Activated naive CD8-positive, alpha-beta T cell treated with anti-CD3 and anti-CD28 coated beads, Interleukin-2, amount 10 ng/mL, durations not matched to agents 7 days and 5 days (primary cell): ENCODE measurements around the gene ZNF513. TPM values are rescaled to one million over a fixed set of nuclear protein-coding genes. Genes with fewer than 3 reads are reported as not detected.
"Not testable (repeated sequence)": the region's sequence is repeated elsewhere in the genome, so short reads cannot be mapped to it uniquely, and the experiment has no call there.

ENCODE experiments used
- ATAC-seq: fragments of 150-1000 bp; cut with Tn5 transposase; one replicate; pipeline ENCODE4 v1.10.0; 2021; ENCODE audit warnings: low read depth, moderate library complexity
- POLR2A ChIA-PET: fragments of 350-600 bp; sonication (Branson Sonifier 250); formaldehyde crosslinking; loops from one replicate; lab custom pipeline; 2021; ENCODE audit warnings: antibody characterized with exemption; lab: Charles Lee
- DNase-seq: peaks from one replicate; pipeline ENCODE4 v3.0.0; 2021
- H3K27ac Mint-ChIP-seq: one replicate; pipeline ENCODE4 v1.8.0; 2022; ENCODE audit warnings: mild to moderate bottlenecking, mixed read lengths
- H3K27me3 Mint-ChIP-seq: one replicate; pipeline ENCODE4 v1.8.0; 2022; ENCODE audit warnings: mild to moderate bottlenecking, moderate library complexity, mixed read lengths
- H3K36me3 Mint-ChIP-seq: one replicate; pipeline ENCODE4 v1.8.0; 2021; ENCODE audit warnings: mild to moderate bottlenecking, mixed read lengths
- H3K4me1 Mint-ChIP-seq: one replicate; pipeline ENCODE4 v1.8.0; 2021; ENCODE audit warnings: mixed read lengths
- H3K4me3 Mint-ChIP-seq: one replicate; pipeline ENCODE4 v1.8.0; 2022; ENCODE audit warnings: mild to moderate bottlenecking, moderate library complexity, mixed read lengths
- H3K9me3 Mint-ChIP-seq: one replicate; pipeline ENCODE4 v1.8.0; 2021; ENCODE audit warnings: mixed read lengths
- total RNA-seq, 2 experiments: library from RNA; stranded (reverse); gene quantifications; one replicate each; pipeline ENCODE4 v1.2.3, GENCODE V29; 2021

ZNF513 gene
- total RNA-seq, 2 experiments from 2014 or later, result 16.4 to 18.6 TPM

DNA sequence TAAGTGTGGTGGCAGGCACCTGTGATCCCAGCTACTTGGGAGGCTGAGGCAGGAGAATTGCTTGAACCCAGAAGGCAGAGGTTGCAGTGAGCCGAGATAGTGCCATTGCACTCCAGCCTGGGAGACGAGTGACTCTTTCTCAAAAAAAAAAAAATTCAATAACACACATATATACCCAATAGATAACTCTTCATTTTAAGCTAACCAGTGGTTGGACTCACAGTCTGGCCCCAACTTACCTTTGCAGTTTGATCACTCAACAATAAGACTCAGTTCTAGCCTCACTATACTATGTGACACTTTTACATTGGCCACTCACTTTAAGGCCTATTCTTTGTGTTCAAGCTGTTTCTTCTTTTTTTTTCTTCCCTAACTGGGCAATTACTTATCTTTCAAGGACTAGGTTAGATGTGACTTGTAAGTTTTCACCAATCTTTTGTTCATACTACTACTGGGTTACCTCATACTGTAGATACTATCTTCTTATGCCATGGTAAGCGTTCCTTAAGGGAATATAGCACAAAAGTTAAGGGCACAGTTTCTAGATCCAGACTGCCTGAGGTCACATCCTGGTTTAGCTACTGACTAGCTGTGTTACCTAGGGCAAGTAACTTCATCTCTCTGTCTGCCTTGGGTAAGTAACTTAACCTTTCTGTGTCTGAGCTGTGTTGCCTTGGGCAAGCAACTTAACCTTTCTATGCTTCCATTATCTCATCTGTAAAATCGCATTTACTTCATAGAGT is 17.7 kb downstream of the ZNF513 start:
- no peak for ATAC-seq
- POLR2A ChIA-PET, result interaction anchor here (0.7 to 1.4 kb wide), 2 partner anchors 11 to 455 kb away, joined by 3 to 4 read pairs; no protein-coding TSS in a partner anchor
- Mint-ChIP-seq H3K27ac (peak overlapping the region; percentile 1), H3K4me1 (peaks cover 11% of the 10 kb centered on the region), H3K27me3 (no peaks in the 10 kb centered on the region), H3K36me3 (peaks cover 16% of the 10 kb centered on the region), H3K9me3 (no peaks in the 10 kb centered on the region), H3K4me3 (no peak overlapping the region)
- no peak for DNase-seq

DNA sequence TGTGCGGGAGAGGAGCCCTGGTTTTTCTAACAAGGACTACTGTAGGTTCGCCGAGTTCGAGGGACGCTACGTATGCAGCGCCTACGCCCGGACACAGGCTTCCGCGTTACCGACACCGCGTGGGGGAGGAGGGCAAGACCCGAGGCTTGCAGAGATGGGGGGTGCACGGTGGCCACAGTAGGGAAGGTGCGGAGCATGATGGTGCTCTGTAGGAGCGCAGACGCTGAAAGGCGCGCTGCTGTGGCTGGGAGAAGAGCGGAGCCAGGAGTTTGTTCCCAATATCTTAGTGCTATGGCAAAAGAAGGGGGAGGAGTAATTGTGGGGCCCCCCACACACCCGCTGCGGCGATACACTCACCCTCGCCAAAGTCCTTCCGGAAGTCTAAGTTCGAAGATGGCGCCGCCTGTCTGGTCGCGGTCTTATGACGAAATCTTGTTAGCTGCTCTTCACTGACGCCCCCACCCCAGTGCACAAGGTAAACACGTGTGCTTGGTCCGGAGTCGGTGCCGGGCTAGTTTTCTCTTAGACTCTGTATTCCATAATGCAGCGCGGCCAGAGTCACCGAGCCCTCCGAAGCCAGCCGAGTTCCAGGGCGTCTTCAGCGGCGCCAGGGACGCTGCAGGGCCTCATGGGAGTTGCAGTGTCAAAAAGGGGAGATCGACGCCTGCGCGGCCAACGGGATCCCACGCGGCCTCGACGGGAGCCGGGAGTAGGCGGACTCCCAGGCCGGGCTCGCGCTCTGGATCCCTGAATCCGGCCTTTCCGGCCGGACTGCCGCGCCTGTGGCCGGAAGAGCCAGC is 24.0 kb downstream of the ZNF513 start, which contains the start of gene GTF3C2:
TSS of gene GTF3C2 (minus strand) at position 383 of the 800 bp plus-strand sequence. CDS start 13,210 bp downstream, outside the sequence.
- Mint-ChIP-seq H3K27me3 (no peaks in the 10 kb centered on the region), H3K9me3 (no peaks in the 10 kb centered on the region), H3K27ac (peak within 1 kb of the TSS; percentile 99), H3K36me3 (peaks cover 9% of the 10 kb centered on the region), H3K4me1 (peaks cover 34% of the 10 kb centered on the region), H3K4me3 (peak within 1 kb of the TSS; percentile 97)
- DNase-seq (peak; percentile 88), ATAC-seq (peak; percentile 80)
- POLR2A ChIA-PET, result interaction anchor here (0.7 to 2.9 kb wide), 8 partner anchors 9 to 306 kb away, joined by 3 to 48 read pairs (median 8); partner anchors contain the start of genes EIF2B4, MPV17, NRBP1 and PPM1G

DNA sequence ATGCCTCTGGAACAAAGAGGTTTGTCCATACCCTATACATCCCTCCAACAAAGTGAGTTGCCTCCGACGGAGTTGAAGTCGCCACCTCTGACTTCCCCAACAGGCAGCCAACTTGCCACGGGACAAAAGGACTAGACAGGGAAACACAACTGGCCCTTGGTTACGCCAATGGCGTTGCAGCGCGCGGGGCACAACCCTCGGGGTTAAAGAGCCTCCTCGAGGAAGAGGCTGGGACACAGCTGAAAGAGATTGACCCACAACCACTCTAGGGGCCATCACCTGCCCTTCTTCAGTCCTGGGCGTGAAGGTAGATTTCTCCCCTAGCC is 24.5 kb downstream of the ZNF513 start:
- H3K27ac Mint-ChIP-seq, result peak overlapping the region; percentile 99
- no peaks in the 10 kb centered on the region for H3K9me3 Mint-ChIP-seq
- ATAC-seq (peak; percentile 43), DNase-seq (no peak)
- peaks cover 37% of the 10 kb centered on the region for H3K4me1 Mint-ChIP-seq
- peaks cover 9% of the 10 kb centered on the region for H3K36me3 Mint-ChIP-seq
- no peaks in the 10 kb centered on the region for H3K27me3 Mint-ChIP-seq
- peak overlapping the region; percentile 97 for H3K4me3 Mint-ChIP-seq
- POLR2A ChIA-PET, result interaction anchor here (1.0 to 2.9 kb wide), 6 partner anchors 10 to 73 kb away, joined by 4 to 48 read pairs (median 11); partner anchors contain the start of genes EIF2B4, MPV17, NRBP1 and PPM1G

DNA sequence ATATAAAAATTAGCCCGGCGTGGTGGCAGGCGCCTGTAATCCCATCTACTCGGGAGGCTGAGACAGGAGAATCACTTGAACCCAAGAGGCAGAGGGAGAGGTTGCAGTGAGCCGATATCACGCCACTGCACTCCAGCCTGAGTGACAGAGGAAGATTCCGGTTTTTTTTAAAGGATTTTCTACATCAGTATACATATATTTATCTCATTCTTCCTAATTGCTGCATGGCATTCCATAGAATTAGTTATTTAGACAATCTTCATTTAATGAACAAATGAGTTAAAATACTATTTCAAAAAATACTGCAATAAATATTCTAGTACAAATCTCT is 26.0 kb downstream of the ZNF513 start:
- no peak for ATAC-seq
- POLR2A ChIA-PET, result interaction anchor here (0.6 to 2.9 kb wide), 6 partner anchors 9 to 309 kb away, joined by 3 to 9 read pairs (median 4); partner anchors contain the start of genes EIF2B4, MPV17, PPM1G and SNX17
- no peak overlapping the region for H3K27ac Mint-ChIP-seq

GRCh38 chr2:27353762-27354596 is 26.6 kb downstream of the ZNF513 start:
- POLR2A ChIA-PET, result interaction anchor here (0.6 to 2.9 kb wide), 8 partner anchors 8 to 309 kb away, joined by 3 to 9 read pairs (median 4); partner anchors contain the start of genes EIF2B4, MPV17, PPM1G and SNX17
- H3K4me3 Mint-ChIP-seq, result peak overlapping the region; percentile 51
- DNase-seq (no peak), ATAC-seq (no peak)
- peaks cover 41% of the 10 kb centered on the region for H3K4me1 Mint-ChIP-seq
- no peaks in the 10 kb centered on the region for H3K27me3 Mint-ChIP-seq
- H3K27ac Mint-ChIP-seq, result peak overlapping the region; percentile 52
- H3K36me3 Mint-ChIP-seq, result peaks cover 13% of the 10 kb centered on the region
- no peaks in the 10 kb centered on the region for H3K9me3 Mint-ChIP-seq

More for the DNA sequence above, 26.0 kb downstream of the ZNF513 start:
- H3K4me1 Mint-ChIP-seq, result peaks cover 41% of the 10 kb centered on the region
- no peaks in the 10 kb centered on the region for H3K27me3 Mint-ChIP-seq
- H3K4me3 Mint-ChIP-seq, result peak overlapping the region; percentile 51
- DNase-seq, result no peak
- peaks cover 11% of the 10 kb centered on the region for H3K36me3 Mint-ChIP-seq
- no peaks in the 10 kb centered on the region for H3K9me3 Mint-ChIP-seq

DNA sequence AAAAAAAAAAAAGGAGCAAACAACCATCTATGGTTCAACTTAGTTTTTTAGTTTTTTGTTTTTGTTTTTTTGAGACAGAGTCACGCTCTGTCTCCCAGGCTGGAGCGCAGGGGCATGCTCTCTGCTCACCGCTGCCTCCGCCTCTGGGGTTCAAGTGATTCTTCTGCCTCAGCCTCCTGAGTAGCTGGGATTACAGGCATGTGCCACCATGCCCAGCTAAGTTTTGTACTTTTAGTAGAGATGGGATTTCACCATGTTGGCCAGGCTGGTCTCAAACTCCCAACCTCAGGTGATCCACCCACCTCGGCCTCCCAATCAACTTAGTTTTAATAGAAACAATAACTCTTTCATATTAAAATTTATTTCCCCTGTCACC is 27.2 kb downstream of the ZNF513 start:
- H3K4me1 Mint-ChIP-seq, result peaks cover 38% of the 10 kb centered on the region
- not testable (repeated sequence) for H3K27me3 Mint-ChIP-seq, H3K4me3 Mint-ChIP-seq, DNase-seq, H3K27ac Mint-ChIP-seq, H3K9me3 Mint-ChIP-seq, ATAC-seq
- H3K36me3 Mint-ChIP-seq, result peaks cover 10% of the 10 kb centered on the region
- POLR2A ChIA-PET, result interaction anchor here (0.6 to 2.9 kb wide), 5 partner anchors 16 to 60 kb away, joined by 4 to 9 read pairs (median 6); partner anchors contain the start of genes EIF2B4, MPV17, PPM1G and SNX17

GRCh38 chr2:27351802-27352598 is 28.5 kb downstream of the ZNF513 start:
- POLR2A ChIA-PET, result interaction anchor here (1.0 to 2.9 kb wide), 6 partner anchors 10 to 276 kb away, joined by 3 to 9 read pairs (median 4); partner anchors contain the start of genes MPV17, PPM1G and ZNF513
- peak overlapping the region; percentile 64 for H3K27ac Mint-ChIP-seq
- peak overlapping the region; percentile 35 for H3K4me3 Mint-ChIP-seq
- no peaks in the 10 kb centered on the region for H3K9me3 Mint-ChIP-seq
- DNase-seq, result no peak
- peak; percentile 27 for ATAC-seq
- H3K27me3 Mint-ChIP-seq, result no peaks in the 10 kb centered on the region
- peaks cover 30% of the 10 kb centered on the region for H3K4me1 Mint-ChIP-seq
- H3K36me3 Mint-ChIP-seq, result peaks cover 14% of the 10 kb centered on the region

GRCh38 chr2:27350106-27350693 is 30.3 kb downstream of the ZNF513 start:
- peaks cover 19% of the 10 kb centered on the region for H3K36me3 Mint-ChIP-seq
- H3K27me3 Mint-ChIP-seq, result no peaks in the 10 kb centered on the region
- H3K4me3 Mint-ChIP-seq, result no peak overlapping the region
- no peak for ATAC-seq
- no peak overlapping the region for H3K27ac Mint-ChIP-seq
- no peak for DNase-seq
- POLR2A ChIA-PET, result interaction anchor here (0.6 to 0.7 kb wide), 2 partner anchors 20 to 1638 kb away, joined by 3 to 8 read pairs; no protein-coding TSS in a partner anchor
- H3K9me3 Mint-ChIP-seq, result no peaks in the 10 kb centered on the region
- peaks cover 25% of the 10 kb centered on the region for H3K4me1 Mint-ChIP-seq

- Mint-ChIP-seq H3K4me3 (no peak overlapping the region), H3K27me3 (no peaks in the 10 kb centered on the region), H3K36me3 (peaks cover 16% of the 10 kb centered on the region), H3K4me1 (peaks cover 19% of the 10 kb centered on the region), H3K27ac (no peak overlapping the region), H3K9me3 (no peaks in the 10 kb centered on the region)
- ATAC-seq (no peak), DNase-seq (no peak)
- POLR2A ChIA-PET, result no interaction called here
These were observed 32.9 kb downstream of the ZNF513 start for GRCh38 chr2:27347641-27348040.

DNA sequence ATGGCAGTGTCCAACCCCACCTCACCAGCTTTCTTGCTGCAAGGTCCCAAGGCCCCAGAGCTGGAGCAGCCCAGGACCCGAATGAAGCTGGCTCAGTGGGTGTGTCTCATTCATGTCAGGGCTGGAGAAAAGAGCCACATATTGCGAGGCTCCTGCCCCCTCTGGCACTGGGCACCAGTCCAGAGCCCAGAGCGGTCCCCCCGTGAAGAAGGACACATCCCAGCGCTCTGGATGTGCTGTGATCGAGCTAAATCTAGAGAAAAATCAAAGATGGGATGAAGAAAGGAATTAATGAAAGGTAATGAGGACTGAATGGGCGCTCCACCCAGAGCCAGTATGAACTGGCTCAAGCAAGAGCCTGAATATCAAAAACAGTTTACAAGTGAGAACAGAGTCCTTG is 44.4 kb downstream of the ZNF513 start:
- peaks cover 24% of the 10 kb centered on the region for H3K36me3 Mint-ChIP-seq
- H3K4me3 Mint-ChIP-seq, result no peak overlapping the region
- no peaks in the 10 kb centered on the region for H3K9me3 Mint-ChIP-seq
- no peaks in the 10 kb centered on the region for H3K27me3 Mint-ChIP-seq
- no peak overlapping the region for H3K27ac Mint-ChIP-seq
- DNase-seq (no peak), ATAC-seq (no peak)
- H3K4me1 Mint-ChIP-seq, result no peaks in the 10 kb centered on the region
- POLR2A ChIA-PET, result interaction anchor here (1.2 kb wide), 1 partner anchor 14 kb away, joined by 4 read pairs; the partner anchor contains the start of gene MPV17

DNA sequence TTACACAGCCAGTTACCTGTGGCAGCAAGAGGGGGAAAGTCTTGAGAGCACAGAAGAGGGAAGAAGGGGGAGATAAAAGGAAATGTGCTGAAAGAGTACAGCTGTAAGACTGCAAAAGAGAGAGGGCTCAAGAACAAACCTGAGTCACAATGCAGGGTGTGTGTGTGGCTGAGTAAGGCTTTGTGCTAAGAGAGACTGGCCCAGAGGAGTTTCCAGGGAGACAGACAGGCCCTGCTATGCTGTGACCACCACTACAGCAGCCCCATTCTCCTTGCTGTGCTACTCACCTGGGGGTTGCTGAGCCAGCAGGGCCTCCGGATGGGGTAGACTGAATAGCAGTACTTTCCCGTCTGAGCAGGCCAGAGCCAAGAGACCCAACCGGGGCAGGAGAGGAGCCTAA is 45.2 kb downstream of the ZNF513 start:
- POLR2A ChIA-PET, result no interaction called here
- no peaks in the 10 kb centered on the region for H3K4me1 Mint-ChIP-seq
- no peak overlapping the region for H3K4me3 Mint-ChIP-seq
- ATAC-seq, result no peak
- no peaks in the 10 kb centered on the region for H3K27me3 Mint-ChIP-seq
- no peak for DNase-seq
- H3K36me3 Mint-ChIP-seq, result peaks cover 24% of the 10 kb centered on the region
- H3K9me3 Mint-ChIP-seq, result no peaks in the 10 kb centered on the region
- no peak overlapping the region for H3K27ac Mint-ChIP-seq
